Prostate gland (tissue), 2 donors: Measurements from ENCODE around the gene HNRNPF. TPM values are rescaled to one million over a fixed set of nuclear protein-coding genes. Genes with fewer than 3 reads are reported as not detected.
"Not testable (repeated sequence)": the region's sequence is repeated elsewhere in the genome, so short reads cannot be mapped to it uniquely, and the experiment has no call there.

Source experiments
- DNase-seq: peaks from one replicate; pipeline ENCODE4 v3.0.0-alpha.2; 2019; ENCODE audit warnings: low spot score
- H3K27ac ChIP-seq, 2 donors: fragments of 200-600 bp; sonication (generic); 2 replicates each; pipeline ENCODE4 v1.5.1; 2017 to 2019
- H3K27me3 ChIP-seq: fragments of 200-600 bp; sonication (generic); replicated peaks from 2 replicates; pipeline ENCODE4 v1.5.1; 2019; ENCODE audit not compliant: insufficient read depth
- H3K36me3 ChIP-seq, 2 donors: fragments of 200-600 bp; sonication (generic); 1 replicate in 1 of 2; 2 replicates in 1 of 2; pipeline versions ENCODE4 v1.5.1 to v1.8.1; 2017 to 2019
- H3K4me1 ChIP-seq: fragments of 200-600 bp; sonication (generic); replicated peaks from 2 replicates; pipeline ENCODE4 v1.5.1; 2019
- H3K4me3 ChIP-seq, 2 donors: fragments of 200-600 bp; sonication (generic); 2 replicates each; pipeline ENCODE4 v1.5.1; 2017 to 2019
- H3K9me3 ChIP-seq: fragments of 200-600 bp; sonication (generic); 2 replicates; pipeline ENCODE4 v1.5.1; 2017
- POLR2A ChIP-seq: fragments of 450-650 bp; IDR thresholded peaks from one replicate; pipeline ENCODE4 v1.6.1; 2016; ENCODE audit warnings: antibody characterized with exemption, mild to moderate bottlenecking
- POLR2AphosphoS5 ChIP-seq: sonication (generic); formaldehyde crosslinking; IDR thresholded peaks from one replicate; pipeline ENCODE4 v1.6.1; 2017; ENCODE audit warnings: antibody characterized with exemption
- WGBS: methylation state at CpG from one replicate; pipeline ENCODE4 v1.1.5; 2018; 5-methylcytosine and 5-hydroxymethylcytosine counted together
- intact Hi-C: fragments of 100-400 bp; cut with DNase I; formaldehyde crosslinking; loops from one replicate; pipeline ENCODE4 v1.14.2; 2022
- total RNA-seq, 2 donors: library from RNA; depleted of rRNA; stranded (reverse); fragments of >200 nt; gene quantifications; one replicate each; pipeline ENCODE4 v1.1.0, GENCODE V29; 2016
- TF ChIP-seq, protein P1 (sequence below), 4 experiments: fragments of 200-600 bp in 2 of 4; fragments of 450-650 bp in 2 of 4; sonication (generic) in 2 of 4; IDR thresholded peaks; 1 replicate in 3 of 4; 2 replicates in 1 of 4; pipeline ENCODE4 v1.5.1; 2016 to 2019; ENCODE audit warnings: antibody characterized with exemption in 4 of 4, mild to moderate bottlenecking in 2 of 4, moderate library complexity in 2 of 4

The HNRNPF gene
- total RNA-seq, 2 donors from 2014 or later: 175 to 199 TPM

DNA sequence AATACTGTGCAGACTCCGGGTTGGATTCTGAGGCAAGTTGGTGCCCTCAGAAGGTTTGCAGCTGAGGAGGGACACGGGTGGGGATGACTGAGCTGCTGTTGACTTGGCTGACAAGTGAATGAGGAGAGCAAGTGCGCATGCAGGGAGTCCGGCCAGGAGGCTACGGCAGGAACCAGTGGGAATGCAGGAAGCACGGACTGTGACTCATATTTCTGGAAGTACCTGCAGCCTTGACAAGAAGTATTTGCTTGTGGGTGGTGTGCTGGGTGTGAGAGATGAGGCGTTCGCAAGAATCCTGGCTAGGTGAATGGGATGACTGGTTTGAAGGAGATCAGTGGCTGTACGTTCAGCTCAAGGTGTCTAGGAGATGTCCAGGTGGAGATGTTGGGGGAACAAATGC lies 68.4 kb downstream of the HNRNPF start:
- DNase-seq: peak; percentile 56
- Histone ChIP-seq H3K27ac (no peak overlapping the region), H3K4me1 (no peaks in the 10 kb centered on the region), H3K36me3 (no peaks in the 10 kb centered on the region), H3K9me3 (no peaks in the 10 kb centered on the region), H3K4me3 (no peak overlapping the region), H3K27me3 (no peaks in the 10 kb centered on the region)
- TF ChIP-seq, protein P1, sequence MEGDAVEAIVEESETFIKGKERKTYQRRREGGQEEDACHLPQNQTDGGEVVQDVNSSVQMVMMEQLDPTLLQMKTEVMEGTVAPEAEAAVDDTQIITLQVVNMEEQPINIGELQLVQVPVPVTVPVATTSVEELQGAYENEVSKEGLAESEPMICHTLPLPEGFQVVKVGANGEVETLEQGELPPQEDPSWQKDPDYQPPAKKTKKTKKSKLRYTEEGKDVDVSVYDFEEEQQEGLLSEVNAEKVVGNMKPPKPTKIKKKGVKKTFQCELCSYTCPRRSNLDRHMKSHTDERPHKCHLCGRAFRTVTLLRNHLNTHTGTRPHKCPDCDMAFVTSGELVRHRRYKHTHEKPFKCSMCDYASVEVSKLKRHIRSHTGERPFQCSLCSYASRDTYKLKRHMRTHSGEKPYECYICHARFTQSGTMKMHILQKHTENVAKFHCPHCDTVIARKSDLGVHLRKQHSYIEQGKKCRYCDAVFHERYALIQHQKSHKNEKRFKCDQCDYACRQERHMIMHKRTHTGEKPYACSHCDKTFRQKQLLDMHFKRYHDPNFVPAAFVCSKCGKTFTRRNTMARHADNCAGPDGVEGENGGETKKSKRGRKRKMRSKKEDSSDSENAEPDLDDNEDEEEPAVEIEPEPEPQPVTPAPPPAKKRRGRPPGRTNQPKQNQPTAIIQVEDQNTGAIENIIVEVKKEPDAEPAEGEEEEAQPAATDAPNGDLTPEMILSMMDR (IDR thresholded peaks at IDR 0.05): no peak
- TF ChIP-seq POLR2AphosphoS5 (peak; percentile 36), POLR2A (no peak)
- intact Hi-C loops: loop anchor here (5.0 kb wide), 1 partner anchor 43 kb away; no protein-coding TSS in a partner anchor
- WGBS: 55% methylated on average over 9 of the region's 9 CpGs

DNA sequence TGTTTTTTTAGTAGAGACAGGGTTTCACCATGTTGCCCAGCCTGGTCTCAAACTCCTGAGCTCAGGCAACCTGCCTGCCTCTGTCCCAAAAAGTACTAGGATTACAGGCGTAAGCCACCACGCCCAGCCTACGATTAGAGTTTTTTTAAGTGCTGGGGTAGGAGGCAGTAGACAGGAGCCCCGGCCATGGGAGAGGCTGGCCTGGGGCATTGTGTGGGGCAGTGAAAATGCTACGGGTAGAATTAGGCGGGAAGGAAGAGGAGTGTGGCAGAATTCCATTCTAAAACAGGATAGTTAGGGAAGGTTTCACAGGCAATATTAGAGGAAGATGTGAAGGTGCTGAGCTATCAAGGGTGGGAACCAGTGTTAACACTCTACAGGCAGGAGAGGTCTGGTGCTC lies 68.9 kb downstream of the HNRNPF start:
- DNase-seq: no peak
- no peaks in the 10 kb centered on the region for H3K36me3 ChIP-seq
- intact Hi-C loops: loop anchor here (5.0 kb wide), 1 partner anchor 43 kb away; no protein-coding TSS in a partner anchor
- TF ChIP-seq POLR2AphosphoS5: no peak
- no peak for TF ChIP-seq POLR2A
- TF ChIP-seq, protein P1 (IDR thresholded peaks at IDR 0.05): no peak
- H3K27ac ChIP-seq: no peak overlapping the region
- no peaks in the 10 kb centered on the region for H3K27me3 ChIP-seq
- no peaks in the 10 kb centered on the region for H3K9me3 ChIP-seq
- no peak overlapping the region for H3K4me3 ChIP-seq
- WGBS: 89% methylated on average over 6 of the region's 6 CpGs
- no peaks in the 10 kb centered on the region for H3K4me1 ChIP-seq

DNA sequence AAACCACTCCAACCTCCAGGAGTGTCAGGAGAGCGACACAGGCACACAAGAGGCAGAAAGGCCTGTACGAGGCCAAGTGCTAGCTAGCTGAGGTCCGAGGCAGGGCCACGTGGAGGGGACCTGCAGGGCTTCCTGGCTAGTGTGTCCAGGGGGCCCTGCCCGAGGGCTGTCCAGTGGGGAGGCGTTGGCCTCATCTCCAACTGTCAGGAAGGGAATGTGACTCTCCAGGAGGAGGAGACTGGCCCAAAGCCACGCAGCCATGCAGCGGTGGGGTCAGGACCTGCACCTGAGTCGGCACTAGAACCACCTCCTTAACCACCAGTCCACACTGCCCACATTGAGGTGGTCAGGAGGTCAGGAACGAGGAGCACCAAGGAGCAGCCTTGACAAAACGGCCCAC lies 69.8 kb downstream of the HNRNPF start:
- no peak for DNase-seq

DNA sequence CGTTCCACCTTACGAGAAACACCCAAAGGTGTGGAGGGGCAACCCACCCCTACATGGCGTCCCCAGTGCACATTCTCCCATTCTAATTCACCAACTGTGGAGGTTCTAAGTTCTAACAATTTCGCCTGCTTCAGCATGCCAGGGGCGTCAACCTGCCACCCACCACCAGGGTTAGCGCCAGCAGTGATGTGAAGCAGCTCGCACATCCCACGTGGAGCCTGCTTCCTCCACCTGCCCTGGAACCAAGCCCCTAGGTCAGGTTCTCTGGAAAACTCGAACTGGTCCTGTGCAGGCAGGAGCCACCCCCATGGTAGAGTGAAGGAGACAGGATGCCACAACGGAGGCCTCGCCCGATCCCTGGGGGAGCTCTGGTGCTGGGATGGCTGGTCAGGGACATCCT lies 70.9 kb downstream of the HNRNPF start:
- no peaks in the 10 kb centered on the region for H3K4me1 ChIP-seq
- H3K27me3 ChIP-seq: no peaks in the 10 kb centered on the region
- H3K27ac ChIP-seq: no peak overlapping the region
- intact Hi-C loops: no loop called here
- H3K9me3 ChIP-seq: no peaks in the 10 kb centered on the region
- 85% methylated on average over 12 of the region's 12 CpGs for WGBS
- TF ChIP-seq POLR2AphosphoS5 (no peak), POLR2A (no peak)
- TF ChIP-seq, protein P1 (IDR thresholded peaks at IDR 0.05): no peak
- no peak overlapping the region for H3K4me3 ChIP-seq
- DNase-seq: no peak
- H3K36me3 ChIP-seq: no peaks in the 10 kb centered on the region

More for the DNA sequence above, 69.8 kb downstream of the HNRNPF start:
- WGBS: 68% methylated on average over 11 of the region's 11 CpGs
- Histone ChIP-seq H3K9me3 (no peaks in the 10 kb centered on the region), H3K27ac (no peak overlapping the region), H3K4me3 (no peak overlapping the region), H3K36me3 (no peaks in the 10 kb centered on the region), H3K4me1 (no peaks in the 10 kb centered on the region), H3K27me3 (no peaks in the 10 kb centered on the region)
- no peak for TF ChIP-seq POLR2AphosphoS5
- TF ChIP-seq, protein P1 (IDR thresholded peaks at IDR 0.05): no peak
- TF ChIP-seq POLR2A: no peak
- intact Hi-C loops: no loop called here

DNA sequence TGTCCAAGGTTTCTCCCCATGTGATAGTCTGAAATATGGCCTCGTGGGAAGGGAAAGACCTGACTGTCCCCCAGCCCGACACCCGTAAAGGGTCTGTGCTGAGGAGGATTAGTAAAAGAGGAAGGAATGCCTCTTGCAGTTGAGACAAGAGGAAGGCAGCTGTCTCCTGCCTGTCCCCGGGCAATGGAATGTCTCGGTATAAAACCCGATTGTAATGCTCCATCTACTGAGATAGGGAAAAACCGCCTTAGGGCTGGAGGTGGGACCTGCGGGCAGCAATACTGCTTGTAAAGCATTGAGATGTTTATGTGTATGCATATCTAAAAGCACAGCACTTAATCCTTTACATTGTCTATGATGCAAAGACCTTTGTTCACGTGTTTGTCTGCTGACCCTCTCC lies 71.5 kb downstream of the HNRNPF start:
- DNase-seq, H3K27me3 ChIP-seq, H3K4me1 ChIP-seq, H3K36me3 ChIP-seq, H3K4me3 ChIP-seq, H3K9me3 ChIP-seq, intact Hi-C loops, H3K27ac ChIP-seq: not testable (repeated sequence)
- WGBS: 39% methylated on average over 7 of the region's 9 CpGs
